GM12878 (cell line): Measurements from ENCODE around the gene GTF3A. TPM values are rescaled to one million over a fixed set of nuclear protein-coding genes. Genes with fewer than 3 reads are reported as not detected.

Experiments
- ETV6 ChIP-seq, 2 experiments: fragments of 450-650 bp in 1 of 2; IDR thresholded peaks in 1 of 2; conservative IDR thresholded peaks in 1 of 2; 2 replicates each; pipeline ENCODE4 v1.6.1; 2014; ENCODE audit warnings: antibody characterized with exemption in 1 of 2, borderline replicate concordance in 1 of 2, low read depth in 1 of 2, mild to moderate bottlenecking in 1 of 2, moderate library complexity in 1 of 2
- MEF2B ChIP-seq: fragments of 450-650 bp; IDR thresholded peaks from 2 replicates; pipeline ENCODE4 v1.6.1; 2018; ENCODE audit warnings: mild to moderate bottlenecking, moderate library complexity; ENCODE audit not compliant: partially characterized antibody, poor library complexity, severe bottlenecking
- MXI1 ChIP-seq: fragments of 150-350 bp; IDR thresholded peaks from 2 replicates; pipeline ENCODE4 v1.6.1; 2011; ENCODE audit warnings: low read depth, mild to moderate bottlenecking, inconsistent platforms, low read length, improper control_type of control experiment
- NFXL1 ChIP-seq: fragments of 450-650 bp; IDR thresholded peaks from 2 replicates; pipeline ENCODE4 v1.6.1; 2017; ENCODE audit warnings: antibody characterized with exemption, mild to moderate bottlenecking, borderline replicate concordance
- NR2C1 ChIP-seq: fragments of 450-650 bp; IDR thresholded peaks from 2 replicates; pipeline ENCODE4 v1.6.1; 2017; ENCODE audit warnings: antibody characterized with exemption, mild to moderate bottlenecking, moderate library complexity
- NR2F1 ChIP-seq: fragments of 450-650 bp; conservative IDR thresholded peaks from 2 replicates; pipeline ENCODE4 v1.6.1; 2017; ENCODE audit warnings: mild to moderate bottlenecking
- RUNX3 ChIP-seq: IDR thresholded peaks from 2 replicates; pipeline ENCODE4 v1.6.1; 2012; ENCODE audit warnings: low read length, inconsistent platforms
- polyA plus RNA-seq, 11 experiments: library from polyadenylated mRNA; depleted of rRNA in 4 of 11; unstranded in 6 of 11; stranded (reverse) in 5 of 11; fragments of >200 nt; fragmentation: Nextera tagmentation in 4 of 11; fragmentation: Illumina TruSeq in 1 of 11; extraction: Ambion mirVana in 4 of 11; extraction: Trizol in 1 of 11; gene quantifications; 1 replicate in 1 of 11; 2 replicates in 10 of 11; pipeline versions ENCODE4 v1.2.1 to v1.2.3, GENCODE V29; 2011 to 2016; ENCODE audit warnings: inconsistent platforms in 2 of 11, missing spikeins in 2 of 11, low read depth in 1 of 11
- total RNA-seq, 4 experiments: library from RNA; depleted of rRNA in 3 of 4; stranded (reverse); fragments of >200 nt in 3 of 4; fragmentation: Illumina TruSeq in 1 of 4; extraction: Trizol in 1 of 4; gene quantifications; 2 replicates each; pipeline versions ENCODE4 v1.2.1 to v1.2.3, GENCODE V29; 2013 to 2021
- TF ChIP-seq, protein P1 (sequence below): IDR thresholded peaks from 2 replicates; pipeline ENCODE4 v1.6.1; 2012; ENCODE audit warnings: improper control_type of control experiment, low read depth, low read length; ENCODE audit not compliant: insufficient replicate concordance
- TF ChIP-seq, protein P2 (sequence below): fragments of 450-650 bp; IDR thresholded peaks from 2 replicates; pipeline ENCODE4 v1.6.1; 2018; ENCODE audit warnings: borderline replicate concordance, mild to moderate bottlenecking; ENCODE audit not compliant: partially characterized antibody
- TF ChIP-seq, protein P3 (sequence below): IDR thresholded peaks from 2 replicates; pipeline ENCODE4 v1.6.1; 2011; ENCODE audit warnings: borderline replicate concordance, low read depth, mild to moderate bottlenecking, moderate library complexity, low read length; ENCODE audit not compliant: insufficient read depth, poor library complexity, severe bottlenecking
- TF ChIP-seq, protein P4 (sequence below): fragments of 450-650 bp; IDR thresholded peaks from 2 replicates; pipeline ENCODE4 v1.6.1; 2016; ENCODE audit warnings: mild to moderate bottlenecking

Gene GTF3A
- total and polyA plus RNA-seq, 10 of the 15 experiments (the other 5 are each of a cell fraction or from before 2014, with no cell fraction given): 74.2 to 524 (median 216) TPM

DNA sequence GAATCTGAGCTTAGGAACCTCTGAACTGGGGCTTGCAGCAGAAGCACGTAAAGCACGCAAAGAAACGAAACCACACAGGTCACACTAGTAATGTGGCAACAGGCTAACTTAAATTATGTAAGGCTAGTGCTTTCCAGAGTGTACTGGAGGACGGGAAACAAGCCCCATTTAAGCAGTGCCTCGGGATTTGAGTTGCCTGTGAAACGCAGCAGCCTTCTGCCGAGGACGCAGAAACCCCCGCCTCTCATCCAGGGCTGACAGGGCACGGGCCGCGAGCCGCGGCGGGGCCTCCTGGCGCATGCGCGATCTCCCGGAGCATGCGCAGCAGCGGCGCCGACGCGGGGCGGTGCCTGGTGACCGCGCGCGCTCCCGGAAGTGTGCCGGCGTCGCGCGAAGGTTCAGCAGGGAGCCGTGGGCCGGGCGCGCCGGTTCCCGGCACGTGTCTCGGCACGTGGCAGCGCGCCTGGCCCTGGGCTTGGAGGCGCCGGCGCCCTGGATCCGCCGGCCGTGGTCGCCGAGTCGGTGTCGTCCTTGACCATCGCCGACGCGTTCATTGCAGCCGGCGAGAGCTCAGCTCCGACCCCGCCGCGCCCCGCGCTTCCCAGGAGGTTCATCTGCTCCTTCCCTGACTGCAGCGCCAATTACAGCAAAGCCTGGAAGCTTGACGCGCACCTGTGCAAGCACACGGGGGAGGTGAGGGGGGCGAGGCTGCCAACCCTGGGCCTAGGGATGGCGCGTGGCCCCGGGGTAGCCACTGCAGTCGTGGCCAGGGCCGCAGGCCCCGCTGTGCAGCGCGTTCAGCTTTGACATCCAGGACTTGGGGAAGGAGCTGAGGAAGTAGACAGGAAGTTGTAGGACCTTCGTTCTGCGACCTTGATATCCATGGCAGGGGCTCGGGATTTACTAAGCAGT is at the start of gene GTF3A (continued):
- TF ChIP-seq, protein P1, sequence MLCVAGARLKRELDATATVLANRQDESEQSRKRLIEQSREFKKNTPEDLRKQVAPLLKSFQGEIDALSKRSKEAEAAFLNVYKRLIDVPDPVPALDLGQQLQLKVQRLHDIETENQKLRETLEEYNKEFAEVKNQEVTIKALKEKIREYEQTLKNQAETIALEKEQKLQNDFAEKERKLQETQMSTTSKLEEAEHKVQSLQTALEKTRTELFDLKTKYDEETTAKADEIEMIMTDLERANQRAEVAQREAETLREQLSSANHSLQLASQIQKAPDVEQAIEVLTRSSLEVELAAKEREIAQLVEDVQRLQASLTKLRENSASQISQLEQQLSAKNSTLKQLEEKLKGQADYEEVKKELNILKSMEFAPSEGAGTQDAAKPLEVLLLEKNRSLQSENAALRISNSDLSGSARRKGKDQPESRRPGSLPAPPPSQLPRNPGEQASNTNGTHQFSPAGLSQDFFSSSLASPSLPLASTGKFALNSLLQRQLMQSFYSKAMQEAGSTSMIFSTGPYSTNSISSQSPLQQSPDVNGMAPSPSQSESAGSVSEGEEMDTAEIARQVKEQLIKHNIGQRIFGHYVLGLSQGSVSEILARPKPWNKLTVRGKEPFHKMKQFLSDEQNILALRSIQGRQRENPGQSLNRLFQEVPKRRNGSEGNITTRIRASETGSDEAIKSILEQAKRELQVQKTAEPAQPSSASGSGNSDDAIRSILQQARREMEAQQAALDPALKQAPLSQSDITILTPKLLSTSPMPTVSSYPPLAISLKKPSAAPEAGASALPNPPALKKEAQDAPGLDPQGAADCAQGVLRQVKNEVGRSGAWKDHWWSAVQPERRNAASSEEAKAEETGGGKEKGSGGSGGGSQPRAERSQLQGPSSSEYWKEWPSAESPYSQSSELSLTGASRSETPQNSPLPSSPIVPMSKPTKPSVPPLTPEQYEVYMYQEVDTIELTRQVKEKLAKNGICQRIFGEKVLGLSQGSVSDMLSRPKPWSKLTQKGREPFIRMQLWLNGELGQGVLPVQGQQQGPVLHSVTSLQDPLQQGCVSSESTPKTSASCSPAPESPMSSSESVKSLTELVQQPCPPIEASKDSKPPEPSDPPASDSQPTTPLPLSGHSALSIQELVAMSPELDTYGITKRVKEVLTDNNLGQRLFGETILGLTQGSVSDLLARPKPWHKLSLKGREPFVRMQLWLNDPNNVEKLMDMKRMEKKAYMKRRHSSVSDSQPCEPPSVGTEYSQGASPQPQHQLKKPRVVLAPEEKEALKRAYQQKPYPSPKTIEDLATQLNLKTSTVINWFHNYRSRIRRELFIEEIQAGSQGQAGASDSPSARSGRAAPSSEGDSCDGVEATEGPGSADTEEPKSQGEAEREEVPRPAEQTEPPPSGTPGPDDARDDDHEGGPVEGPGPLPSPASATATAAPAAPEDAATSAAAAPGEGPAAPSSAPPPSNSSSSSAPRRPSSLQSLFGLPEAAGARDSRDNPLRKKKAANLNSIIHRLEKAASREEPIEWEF: no peak
- TF ChIP-seq ETV6 (conservative IDR thresholded peaks at IDR 0.05 in 1 of 2, IDR thresholded peaks at IDR 0.05 in 1 of 2; ENCODE audit: borderline replicate concordance in 1 of 2, low read depth in 1 of 2): peak in 1 of 2 experiments; percentile 20; a peak in 1 of 4 replicates
- peak; percentile 85; the same call in 1 of the 2 replicates for TF ChIP-seq NR2F1
- peak; percentile 99 for TF ChIP-seq MXI1
- peak; percentile 74 for TF ChIP-seq MEF2B
- TF ChIP-seq, protein P2, sequence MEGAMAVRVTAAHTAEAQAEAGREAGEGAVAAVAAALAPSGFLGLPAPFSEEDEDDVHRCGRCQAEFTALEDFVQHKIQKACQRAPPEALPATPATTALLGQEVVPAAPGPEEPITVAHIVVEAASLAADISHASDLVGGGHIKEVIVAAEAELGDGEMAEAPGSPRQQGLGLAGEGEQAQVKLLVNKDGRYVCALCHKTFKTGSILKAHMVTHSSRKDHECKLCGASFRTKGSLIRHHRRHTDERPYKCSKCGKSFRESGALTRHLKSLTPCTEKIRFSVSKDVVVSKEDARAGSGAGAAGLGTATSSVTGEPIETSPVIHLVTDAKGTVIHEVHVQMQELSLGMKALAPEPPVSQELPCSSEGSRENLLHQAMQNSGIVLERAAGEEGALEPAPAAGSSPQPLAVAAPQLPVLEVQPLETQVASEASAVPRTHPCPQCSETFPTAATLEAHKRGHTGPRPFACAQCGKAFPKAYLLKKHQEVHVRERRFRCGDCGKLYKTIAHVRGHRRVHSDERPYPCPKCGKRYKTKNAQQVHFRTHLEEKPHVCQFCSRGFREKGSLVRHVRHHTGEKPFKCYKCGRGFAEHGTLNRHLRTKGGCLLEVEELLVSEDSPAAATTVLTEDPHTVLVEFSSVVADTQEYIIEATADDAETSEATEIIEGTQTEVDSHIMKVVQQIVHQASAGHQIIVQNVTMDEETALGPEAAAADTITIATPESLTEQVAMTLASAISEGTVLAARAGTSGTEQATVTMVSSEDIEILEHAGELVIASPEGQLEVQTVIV: no peak
- 0 out of 2 replicates have a peak, but pooled peaks have one; percentile 16 for TF ChIP-seq NFXL1
- TF ChIP-seq, protein P3, sequence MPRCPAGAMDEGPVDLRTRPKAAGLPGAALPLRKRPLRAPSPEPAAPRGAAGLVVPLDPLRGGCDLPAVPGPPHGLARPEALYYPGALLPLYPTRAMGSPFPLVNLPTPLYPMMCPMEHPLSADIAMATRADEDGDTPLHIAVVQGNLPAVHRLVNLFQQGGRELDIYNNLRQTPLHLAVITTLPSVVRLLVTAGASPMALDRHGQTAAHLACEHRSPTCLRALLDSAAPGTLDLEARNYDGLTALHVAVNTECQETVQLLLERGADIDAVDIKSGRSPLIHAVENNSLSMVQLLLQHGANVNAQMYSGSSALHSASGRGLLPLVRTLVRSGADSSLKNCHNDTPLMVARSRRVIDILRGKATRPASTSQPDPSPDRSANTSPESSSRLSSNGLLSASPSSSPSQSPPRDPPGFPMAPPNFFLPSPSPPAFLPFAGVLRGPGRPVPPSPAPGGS: no peak
- TF ChIP-seq, protein P4, sequence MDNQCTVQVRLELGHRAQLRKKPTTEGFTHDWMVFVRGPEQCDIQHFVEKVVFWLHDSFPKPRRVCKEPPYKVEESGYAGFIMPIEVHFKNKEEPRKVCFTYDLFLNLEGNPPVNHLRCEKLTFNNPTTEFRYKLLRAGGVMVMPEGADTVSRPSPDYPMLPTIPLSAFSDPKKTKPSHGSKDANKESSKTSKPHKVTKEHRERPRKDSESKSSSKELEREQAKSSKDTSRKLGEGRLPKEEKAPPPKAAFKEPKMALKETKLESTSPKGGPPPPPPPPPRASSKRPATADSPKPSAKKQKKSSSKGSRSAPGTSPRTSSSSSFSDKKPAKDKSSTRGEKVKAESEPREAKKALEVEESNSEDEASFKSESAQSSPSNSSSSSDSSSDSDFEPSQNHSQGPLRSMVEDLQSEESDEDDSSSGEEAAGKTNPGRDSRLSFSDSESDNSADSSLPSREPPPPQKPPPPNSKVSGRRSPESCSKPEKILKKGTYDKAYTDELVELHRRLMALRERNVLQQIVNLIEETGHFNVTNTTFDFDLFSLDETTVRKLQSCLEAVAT: peak; percentile 77; the same call in 1 of the 2 replicates
- TF ChIP-seq RUNX3: peak; percentile 34; the same call in 1 of the 2 replicates
- peak; percentile 62; the same call in 1 of the 2 replicates for TF ChIP-seq NR2C1
